HCT116 (cell line): ENCODE measurements around the gene CAPN5.

Experiments used
- ATF3 ChIP-seq: IDR thresholded peaks from 2 replicates; pipeline ENCODE4 v1.6.1; 2012
- CBX3 ChIP-seq: IDR thresholded peaks from 2 replicates; pipeline ENCODE4 v1.6.1; 2012; ENCODE audit warnings: low read depth
- CTCF ChIP-seq, 3 experiments: fragments of 200-600 bp in 1 of 3; sonication (generic) in 1 of 3; IDR thresholded peaks in 2 of 3; conservative IDR thresholded peaks in 1 of 3; 2 replicates each; pipeline ENCODE4 v1.5.1; 2012 to 2017; ENCODE audit warnings: low read depth in 2 of 3, low read length in 2 of 3, antibody characterized with exemption in 1 of 3, borderline replicate concordance in 1 of 3, control low read depth in 1 of 3, mild to moderate bottlenecking in 1 of 3, mixed read lengths in 1 of 3, mixed run types in 1 of 3, moderate library complexity in 1 of 3; ENCODE audit not compliant: insufficient read depth in 1 of 3
- EZH2 ChIP-seq: fragments of 200-600 bp; sonication (generic); IDR thresholded peaks from 2 replicates; pipeline ENCODE4 v1.6.1; 2017; ENCODE audit warnings: antibody characterized with exemption, mixed run types
- POLR2A ChIP-seq: IDR thresholded peaks from 2 replicates; pipeline ENCODE4 v1.7.0; 2011; ENCODE audit warnings: borderline replicate concordance; ENCODE audit not compliant: insufficient read depth, insufficient read length; ENCODE audit errors: extremely low read depth
- POLR2AphosphoS5 ChIP-seq: IDR thresholded peaks from 2 replicates; pipeline ENCODE4 v1.6.1; 2011; ENCODE audit warnings: mild to moderate bottlenecking, low read depth, low read length, moderate library complexity

- TF ChIP-seq POLR2A (no peak), CTCF (IDR thresholded peaks at IDR 0.05 in 2 of 3, conservative IDR thresholded peaks at IDR 0.05 in 1 of 3; ENCODE audit: borderline replicate concordance in 1 of 3, insufficient read depth in 1 of 3, low read depth in 2 of 3, low read length in 2 of 3) (no peak), POLR2AphosphoS5 (no peak), EZH2 (no peak), ATF3 (no peak), CBX3 (no peak)
Measured at GRCh38 chr11:77067861-77068443, 1.2 kb downstream of the CAPN5 start.
